HG03558 (cell line): Measurements from ENCODE around the gene PTPRE.

ENCODE experiments used
- ATAC-seq: cut with Tn5 transposase; IDR thresholded peaks from one replicate; pipeline ENCODE4 v1.9.1; 2021; ENCODE audit warnings: moderate number of reproducible peaks; ENCODE audit not compliant: unreplicated experiment; ENCODE audit errors: extremely low read depth

Gene PTPRE

DNA sequence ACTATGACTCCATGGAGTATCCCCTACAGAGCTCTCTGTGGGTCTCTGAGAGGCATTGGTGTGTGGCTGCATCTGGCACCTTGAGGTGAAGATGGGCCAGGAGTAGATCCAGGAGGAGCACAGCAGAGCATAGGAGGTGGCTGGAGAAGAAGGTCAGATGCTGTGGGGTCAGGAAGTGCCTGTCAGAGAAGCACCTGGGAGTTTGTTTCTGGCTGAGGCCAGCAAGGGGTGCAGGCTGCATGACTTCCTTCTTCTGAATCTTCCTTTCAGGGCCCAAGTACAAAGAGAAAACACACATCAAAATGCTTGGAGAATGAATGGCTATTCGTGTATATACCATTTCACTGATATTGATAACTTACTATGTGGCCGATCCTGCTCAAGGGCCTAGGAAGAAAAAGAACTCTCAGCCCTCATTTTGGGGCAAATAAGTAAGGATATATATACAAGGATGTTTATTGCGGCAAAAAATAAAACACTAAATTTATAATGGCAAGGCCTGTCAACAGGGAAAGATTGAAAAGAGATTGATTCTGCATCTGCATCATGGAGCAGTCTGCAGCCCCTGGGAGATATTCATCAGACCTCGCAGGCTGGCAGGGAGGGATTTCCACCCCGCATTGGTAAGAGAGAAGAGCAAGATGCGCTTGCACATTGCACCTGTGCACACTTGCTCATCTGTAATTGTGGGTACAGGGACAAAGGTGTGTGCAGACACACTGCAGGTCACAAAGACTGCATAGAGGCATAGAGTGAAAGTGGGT is 39.2 kb downstream of the PTPRE start:
- no peak for ATAC-seq

DNA sequence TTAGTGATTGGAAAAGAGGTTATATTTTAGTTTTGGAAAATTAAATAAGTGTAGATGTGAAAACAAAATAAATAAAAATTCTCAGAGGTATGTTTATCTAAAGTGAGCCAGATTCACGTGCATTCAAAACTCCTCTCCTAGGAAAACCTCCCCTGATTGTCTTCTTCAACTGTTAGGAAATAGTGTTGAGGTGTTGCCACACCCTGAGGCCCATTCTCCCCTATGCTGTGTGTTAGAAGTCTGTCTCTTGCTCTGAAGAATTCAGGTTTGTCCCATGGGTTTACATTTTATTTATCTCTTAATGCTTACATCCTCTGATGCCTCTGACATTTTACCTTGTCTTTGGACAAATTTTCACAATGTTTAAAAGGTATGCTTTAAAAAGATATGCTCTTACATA is 40.3 kb downstream of the PTPRE start:
- no peak for ATAC-seq

DNA sequence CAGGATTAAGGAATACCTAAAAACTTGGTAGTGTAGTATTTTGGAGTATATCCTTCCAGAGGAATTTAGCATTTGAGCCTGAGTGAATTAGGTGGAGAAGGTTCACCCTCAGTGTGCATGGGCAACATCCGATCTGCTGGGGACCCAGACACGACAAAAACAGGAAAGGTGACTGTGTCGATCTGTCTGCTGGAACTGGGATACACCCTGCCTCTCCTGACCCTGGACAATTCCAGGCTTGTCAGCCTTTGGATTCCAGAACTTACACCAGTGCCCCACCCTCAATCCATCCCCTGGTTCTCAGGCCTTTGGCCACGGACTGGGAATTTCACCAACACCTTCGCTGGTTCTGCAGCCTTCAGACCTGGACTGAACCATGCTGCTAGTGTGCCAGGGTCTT is 41.9 kb downstream of the PTPRE start:
- no peak for ATAC-seq

DNA sequence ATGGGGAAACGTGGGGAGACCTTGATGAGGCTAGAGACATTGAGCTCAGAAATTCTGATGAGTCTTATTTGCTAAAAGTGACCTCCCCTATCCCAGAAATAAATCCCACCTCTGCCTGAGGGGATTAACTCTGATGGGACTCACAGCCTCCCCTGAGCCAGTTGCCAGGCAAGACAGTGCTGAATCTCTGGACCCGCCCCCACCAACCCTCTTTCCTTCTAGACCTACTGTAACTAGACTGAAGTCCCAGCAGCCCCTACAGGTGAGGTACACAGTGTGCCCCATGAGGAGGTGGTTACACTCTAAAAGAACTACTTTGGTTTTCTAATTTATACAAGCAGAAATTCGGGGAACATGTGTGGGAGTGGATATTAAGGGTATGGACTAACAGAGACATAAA is 42.9 kb downstream of the PTPRE start:
- no peak for ATAC-seq

DNA sequence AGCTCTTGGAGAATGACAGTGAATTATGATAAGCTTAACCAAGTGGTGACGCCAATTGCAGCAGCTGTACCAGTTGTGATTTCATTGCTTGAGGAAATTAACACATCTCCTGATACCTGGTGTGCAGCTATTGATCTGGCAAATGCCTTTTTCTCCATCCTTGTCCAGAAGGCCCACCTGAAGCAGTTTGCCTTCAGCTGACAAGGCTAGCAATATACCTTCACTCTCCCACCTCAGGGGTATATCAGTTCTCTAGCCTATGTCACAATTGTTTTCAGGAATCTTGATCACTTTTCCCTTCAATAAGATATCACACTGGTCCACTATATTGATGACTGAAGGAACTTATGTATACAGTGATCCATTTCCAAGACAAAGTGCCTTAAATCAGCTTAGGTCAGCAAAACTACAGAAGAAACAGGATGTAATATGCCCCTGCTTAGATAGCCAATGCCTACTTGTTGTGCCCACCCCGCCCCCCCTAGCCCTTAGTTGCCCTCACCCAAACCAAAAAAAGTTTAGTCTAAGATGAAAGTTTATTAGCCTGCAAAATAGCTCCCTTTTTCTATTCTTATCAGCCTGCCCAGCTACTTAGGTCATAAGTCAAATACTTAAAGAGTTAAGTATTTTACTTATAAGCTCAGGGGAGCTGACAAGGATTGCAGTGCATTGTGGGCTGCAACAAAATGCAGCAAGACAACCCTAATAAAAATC is 45.1 kb downstream of the PTPRE start:
- ATAC-seq: no peak

DNA sequence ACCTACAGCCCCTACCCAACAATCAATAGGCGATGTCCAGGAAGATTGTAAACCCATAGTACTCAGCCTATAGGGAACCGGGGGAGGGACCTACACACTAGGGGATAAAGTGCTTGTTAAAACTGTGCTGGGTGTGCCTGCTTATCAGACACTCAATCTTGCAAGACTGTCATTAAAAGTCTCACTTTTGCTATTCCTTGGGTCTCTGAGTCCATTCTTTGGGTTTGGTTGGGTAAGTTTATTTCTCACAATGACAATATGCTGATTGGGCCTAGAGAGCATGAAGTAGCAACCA is 45.6 kb downstream of the PTPRE start:
- no peak for ATAC-seq

DNA sequence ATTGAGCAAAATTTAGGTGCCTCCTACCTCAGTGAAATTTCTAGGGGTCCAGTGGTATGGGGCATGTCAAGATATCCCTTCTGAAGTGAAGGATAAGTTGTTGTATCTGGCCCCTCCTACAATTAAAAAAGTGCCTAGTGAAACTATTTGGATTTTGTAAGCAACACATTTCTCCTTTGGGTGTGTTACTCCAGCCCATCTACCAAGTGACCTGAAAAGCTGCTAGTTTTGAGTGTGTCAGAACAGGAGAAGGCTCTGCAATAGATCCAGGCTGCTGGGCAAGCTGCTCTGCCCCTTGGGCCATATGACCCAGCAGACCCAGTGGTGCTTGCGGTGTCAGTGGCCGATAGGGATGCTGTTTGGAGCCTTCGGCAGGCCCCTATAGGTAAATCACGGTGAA is 46.0 kb downstream of the PTPRE start:
- ATAC-seq: no peak

DNA sequence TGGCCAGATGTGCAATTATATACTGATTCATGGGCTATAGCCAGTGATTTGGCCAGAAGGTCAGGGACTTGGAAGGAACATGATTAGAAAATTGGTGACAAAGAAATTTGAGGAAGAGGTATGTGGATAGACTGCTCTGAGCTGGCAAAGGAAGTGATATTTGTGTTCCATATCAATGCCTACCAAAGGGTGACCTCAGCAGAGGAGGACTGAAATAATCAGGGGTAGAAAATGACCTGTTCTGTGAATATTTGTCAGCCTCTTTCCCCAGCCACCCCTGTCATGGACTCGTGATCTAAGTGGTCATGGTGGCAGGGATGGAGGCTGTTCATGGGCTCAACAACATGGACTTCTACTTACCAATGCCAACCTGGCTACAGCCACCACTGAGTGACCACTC is 47.0 kb downstream of the PTPRE start:
- no peak for ATAC-seq

DNA sequence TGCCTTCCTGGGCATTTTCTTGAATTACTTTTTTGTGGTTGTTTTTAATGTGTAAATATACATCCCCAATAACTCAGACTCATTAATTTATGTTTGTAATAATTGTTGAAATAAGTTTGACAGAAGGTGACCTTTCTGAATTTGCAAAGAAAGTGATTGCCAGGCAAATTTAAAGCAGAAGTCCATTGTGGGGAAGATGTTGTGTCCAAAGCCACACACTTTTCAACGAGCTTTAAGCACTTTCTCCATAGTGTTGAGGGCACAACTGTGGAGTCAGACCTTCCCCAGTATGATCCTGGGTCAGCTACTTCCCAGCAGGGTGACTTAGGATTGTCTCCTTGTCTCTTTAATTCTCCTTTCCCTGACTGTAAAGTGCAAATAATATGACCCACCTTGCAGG is 52.5 kb downstream of the PTPRE start:
- no peak for ATAC-seq

DNA sequence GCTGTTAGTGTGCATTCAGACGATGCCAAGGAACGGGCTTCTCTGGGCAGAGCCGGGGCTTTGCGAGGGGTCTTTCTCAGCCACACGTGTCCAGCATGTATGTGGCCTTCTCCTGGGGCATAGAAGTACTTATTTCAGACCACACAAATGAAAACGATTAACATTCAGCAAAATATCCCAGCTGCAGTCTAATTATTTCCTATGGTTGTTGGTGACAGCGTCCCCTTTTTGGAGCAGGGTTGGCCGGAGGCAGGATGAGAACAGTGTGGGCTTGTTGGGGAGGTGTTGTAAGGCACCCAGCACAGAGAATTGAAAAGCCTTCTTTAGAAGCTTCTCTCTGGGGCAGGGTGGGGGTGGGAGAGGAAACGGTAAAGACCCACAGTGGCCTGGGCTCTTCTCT is 54.2 kb downstream of the PTPRE start:
- no peak for ATAC-seq

DNA sequence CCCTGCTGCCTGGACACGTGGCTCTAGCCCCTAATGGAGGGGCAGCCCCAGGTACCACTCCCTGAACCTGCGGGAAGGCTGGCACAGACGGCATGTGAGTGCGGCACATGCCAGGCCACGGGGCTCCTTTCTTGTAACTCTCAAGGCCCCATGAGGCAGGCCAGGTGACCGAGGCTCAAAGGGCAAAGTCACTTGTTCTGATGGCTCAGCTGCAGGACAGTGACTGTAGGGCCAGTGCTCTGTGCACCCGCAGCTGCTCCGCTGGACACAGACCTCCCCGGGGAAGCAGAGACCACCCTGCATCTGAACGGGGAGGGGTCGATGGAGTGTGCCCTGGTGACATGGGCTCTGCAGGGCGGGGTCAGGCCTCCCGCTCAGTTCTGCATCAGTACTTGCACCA is 55.3 kb downstream of the PTPRE start:
- no peak for ATAC-seq

DNA sequence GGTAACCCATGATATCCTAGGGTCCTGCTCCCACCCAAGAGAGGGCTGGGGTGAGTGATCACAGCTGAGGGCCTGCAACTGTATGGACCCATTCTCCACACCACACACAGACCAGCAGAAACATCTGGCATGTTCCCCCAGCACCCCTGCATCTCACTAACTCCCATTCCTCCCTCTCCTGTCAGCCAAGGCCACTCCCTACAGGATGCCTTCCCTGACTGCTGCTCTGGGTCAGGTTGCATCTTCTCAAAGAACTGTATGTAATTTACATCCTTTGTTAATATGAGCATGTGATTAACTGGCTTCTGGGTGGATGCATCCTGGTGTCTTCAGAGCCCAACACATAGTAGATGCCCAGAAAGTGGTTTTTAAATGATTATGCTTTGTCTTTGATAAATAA is 56.2 kb downstream of the PTPRE start:
- ATAC-seq: no peak

DNA sequence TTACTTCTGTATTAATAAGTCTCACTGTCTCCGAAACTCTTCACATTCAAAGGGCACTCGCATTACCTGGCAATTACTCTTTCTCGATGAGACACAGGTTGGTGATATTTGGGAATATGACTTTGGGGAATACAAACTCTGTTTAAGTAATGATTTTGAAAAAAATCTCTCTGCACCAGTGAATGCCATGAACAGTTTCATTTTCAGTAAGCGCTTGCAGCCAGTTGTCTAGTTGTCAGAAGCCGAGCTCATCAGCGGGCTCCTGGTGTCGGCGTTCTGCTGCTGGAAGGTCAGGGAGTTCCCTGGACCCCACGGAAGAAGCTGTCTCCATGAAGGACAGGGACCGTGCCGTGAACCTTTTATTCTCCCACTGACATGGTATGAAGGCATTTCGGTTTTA is 57.7 kb downstream of the PTPRE start:
- no peak for ATAC-seq

DNA sequence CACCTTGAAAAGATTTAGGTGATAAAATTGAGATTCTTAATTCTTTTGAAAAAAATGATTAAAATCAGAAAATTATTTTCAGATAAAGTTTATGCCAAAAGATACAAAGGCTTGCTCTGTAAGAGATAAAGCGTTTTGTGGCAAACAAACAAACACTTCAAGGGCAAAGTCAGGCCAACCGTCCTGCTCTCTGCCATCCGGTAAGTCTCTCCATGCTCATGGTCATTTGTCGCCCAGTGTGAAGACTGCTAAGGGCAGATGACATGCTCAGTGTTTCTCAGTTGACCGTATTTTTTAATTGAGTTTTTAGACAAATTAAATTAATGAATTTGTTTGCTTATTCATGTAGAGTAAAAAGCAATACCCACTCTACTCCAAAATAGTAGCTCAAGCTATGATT is 60.0 kb downstream of the PTPRE start:
- ATAC-seq: no peak

DNA sequence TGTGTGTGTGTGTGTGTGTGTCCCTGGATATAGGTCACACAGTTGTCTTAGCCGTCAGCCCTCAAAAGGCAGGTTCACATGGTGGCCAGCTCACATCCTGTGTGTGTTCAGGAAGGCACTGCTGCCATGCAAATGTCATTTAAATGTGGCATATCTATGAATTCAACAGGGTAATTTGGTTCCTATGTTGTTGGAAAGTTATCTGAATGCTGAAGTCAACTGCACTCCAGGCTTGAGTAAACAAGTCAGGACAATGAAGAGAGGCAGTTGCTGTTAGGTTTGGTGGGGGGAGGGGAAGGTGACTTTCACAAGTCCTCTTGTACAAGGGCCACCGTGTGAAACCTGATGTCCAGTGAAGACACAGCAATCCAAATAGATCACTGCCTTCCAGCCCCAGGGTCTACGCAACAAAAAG is 61.1 kb downstream of the PTPRE start:
- no peak for ATAC-seq

DNA sequence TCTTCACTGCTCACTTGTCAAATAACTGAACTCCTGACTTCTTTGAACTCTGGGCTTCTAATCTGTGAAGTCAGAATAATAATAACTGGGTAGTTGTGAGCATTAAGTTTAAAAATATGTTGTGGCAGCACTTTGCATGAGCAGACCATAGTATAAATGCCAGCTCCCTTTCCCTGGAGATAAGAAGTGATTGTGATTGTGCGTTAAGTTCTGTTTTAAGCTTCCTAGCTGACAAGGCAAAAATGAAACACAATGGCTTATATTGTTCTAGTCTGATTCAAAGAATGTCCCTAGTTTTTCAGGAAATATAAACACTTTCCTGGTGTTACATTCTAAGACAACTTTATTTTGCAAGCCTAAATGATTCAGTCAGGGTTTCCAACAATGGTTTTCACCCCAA is 61.8 kb downstream of the PTPRE start:
- no peak for ATAC-seq

DNA sequence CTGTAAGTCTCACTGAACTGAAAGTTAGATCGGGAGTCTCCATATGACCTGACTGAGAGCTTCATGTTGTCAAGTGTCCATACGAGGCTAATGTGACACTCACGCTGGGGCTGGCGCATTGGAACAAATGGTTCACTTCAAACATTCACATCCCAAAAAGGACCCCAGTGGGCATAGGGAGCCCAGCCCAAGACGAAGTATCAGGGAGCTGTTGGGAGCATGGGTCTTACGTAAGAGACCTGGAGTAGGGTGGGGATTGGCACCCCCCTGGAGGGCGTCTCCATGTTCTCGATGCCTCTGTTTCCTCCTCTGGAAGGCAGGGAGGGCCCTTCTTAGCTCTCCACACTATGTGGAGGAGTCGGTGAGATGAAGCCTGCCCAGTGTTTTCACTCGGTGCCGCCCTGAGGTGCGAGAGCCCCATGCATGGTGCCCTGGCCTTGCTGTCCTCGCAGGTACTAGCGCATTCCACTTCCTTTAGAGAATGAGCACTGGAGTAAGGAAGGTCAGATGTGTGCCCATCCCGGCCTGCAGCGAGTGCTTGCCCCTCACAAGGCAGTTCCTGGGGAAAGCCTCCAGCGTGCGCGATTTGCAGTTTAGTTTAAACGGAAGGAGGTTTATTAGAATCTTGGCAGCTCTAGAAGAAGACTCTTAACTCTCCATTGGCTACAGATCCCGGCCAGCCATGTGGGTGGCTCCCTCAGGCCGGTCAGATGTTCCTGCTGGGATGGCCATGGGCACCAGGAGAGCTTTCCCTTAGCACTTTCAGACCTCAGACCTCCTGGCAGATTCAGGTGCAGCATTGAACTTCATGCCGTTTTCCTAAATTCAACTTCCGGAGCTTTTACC is 64.4 kb downstream of the PTPRE start:
- no peak for ATAC-seq

DNA sequence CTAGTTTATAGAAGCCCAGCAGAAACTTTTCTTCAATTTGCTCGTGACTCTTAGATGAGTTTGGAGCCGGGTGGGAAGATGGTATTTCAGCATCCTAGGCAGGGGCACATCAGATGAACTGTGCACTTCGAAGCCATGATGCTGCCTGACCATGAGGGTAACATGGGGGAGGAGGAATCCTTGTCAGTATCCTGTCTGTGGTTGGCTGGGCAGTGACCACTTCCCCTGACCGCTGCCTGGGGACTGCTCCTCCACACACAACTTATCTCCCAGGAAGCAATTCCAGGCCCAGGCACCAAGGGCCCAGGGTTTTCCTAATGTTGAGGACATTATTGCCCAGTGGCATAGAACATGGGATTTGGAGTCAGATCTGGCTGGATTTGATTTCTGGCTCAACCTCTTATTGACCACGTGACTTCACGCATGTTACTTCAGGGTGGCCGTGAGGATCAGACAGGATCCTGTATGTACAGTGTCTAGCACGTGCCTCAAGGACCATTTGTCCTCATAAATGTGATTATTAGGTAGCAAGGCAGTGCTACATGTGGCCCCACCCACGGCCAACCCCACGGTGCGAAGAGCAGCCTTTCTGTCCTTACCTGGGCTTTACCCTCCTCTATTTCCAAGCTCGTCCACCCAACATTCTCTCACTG is 65.2 kb downstream of the PTPRE start:
- ATAC-seq: no peak

DNA sequence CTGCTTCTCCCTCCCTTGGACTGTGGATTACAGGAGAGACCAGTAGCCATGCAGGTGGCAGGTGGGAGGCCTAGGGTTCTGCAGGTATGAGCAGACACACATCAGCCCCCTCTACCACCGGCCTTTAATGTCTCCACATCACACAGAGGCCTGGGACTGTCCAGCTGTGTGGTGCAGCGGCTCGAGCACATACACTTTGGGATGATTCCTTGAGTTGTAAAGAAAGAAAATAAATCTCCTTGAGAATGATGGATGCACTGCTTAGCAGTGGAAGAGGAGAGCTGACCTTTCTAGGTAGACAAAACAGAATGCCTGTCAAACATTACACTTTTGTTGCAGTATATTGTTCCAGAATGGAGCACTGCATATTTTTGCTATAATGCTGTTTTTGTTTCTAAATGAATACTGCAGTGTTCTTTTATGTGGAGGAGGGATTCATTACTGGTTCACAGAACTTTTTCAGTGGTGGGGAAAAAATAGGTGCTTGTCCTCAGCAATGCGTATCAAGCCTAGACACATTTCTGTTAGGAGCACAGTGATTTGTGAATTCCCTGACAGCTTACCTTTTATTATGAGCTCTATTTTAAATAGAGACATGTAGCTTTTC is 66.0 kb downstream of the PTPRE start:
- no peak for ATAC-seq

DNA sequence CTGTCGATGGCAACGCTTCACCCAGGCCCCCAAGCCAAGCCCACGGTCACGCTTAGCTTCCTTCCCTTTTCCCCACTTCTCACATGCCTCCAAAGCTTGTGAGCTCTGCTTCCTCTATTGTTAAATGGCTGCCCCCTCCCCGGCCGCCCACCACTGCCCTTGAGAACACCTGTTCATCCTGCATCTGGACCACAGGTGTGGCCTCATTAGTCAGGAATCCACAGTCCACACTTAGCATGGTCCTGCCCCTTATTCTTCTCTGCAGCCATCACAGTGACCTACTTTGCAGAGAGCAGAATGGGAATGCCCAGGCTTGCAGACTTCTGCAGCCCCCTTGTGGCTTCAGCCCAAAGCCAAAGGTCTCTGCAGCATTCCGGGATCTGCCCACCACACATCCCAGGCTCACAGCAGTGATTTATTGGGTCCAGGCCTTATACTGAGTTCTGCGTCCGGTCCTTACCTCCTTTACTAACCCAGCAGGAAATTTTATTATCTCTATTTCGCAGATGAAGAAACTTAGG is 66.9 kb downstream of the PTPRE start:
- no peak for ATAC-seq
